ENCODE results near the gene BATF.

- TF ChIP-seq CTCF (IDR thresholded peaks at IDR 0.05) (no peak), POLR2A (IDR thresholded peaks at IDR 0.05) (no peak)
Observed at GRCh38 chr14:75484711-75485429, 37.4 kb upstream of the BATF start.

Measured in uterus (tissue), 2 donors.